CD4-positive, alpha-beta T cell treated with Interleukin-17A for 1 hour (primary cell): ENCODE data around the gene VAMP5.
"Not testable (repeated sequence)": the region's sequence is repeated elsewhere in the genome, so short reads cannot be mapped to it uniquely, and the experiment has no call there.

Source experiments
- DNase-seq: peaks from one replicate; pipeline ENCODE4 v3.0.0-alpha.2; 2020

Gene VAMP5

GRCh38 chr2:85602476-85603234 is 18.4 kb downstream of the VAMP5 start, which contains the start of gene TMEM150A:
TMEM150A (minus strand) TSS chr2:85602698; CDS start chr2:85601948, 750 bp downstream.
- DNase-seq, result peak; percentile 89

- DNase-seq, result not testable (repeated sequence)
Observed at GRCh38 chr2:85604133-85604444, 19.9 kb downstream of the VAMP5 start.

GRCh38 chr2:85604568-85605339 is 20.5 kb downstream of the VAMP5 start:
- no peak for DNase-seq

GRCh38 chr2:85605406-85606115 is 21.3 kb downstream of the VAMP5 start:
- no peak for DNase-seq

GRCh38 chr2:85606116-85606455 is 21.9 kb downstream of the VAMP5 start:
- DNase-seq, result no peak

- no peak for DNase-seq
Observed at GRCh38 chr2:85607268-85608215, 23.3 kb downstream of the VAMP5 start.

- no peak for DNase-seq
Observed at GRCh38 chr2:85611217-85611704, 27.0 kb downstream of the VAMP5 start.

GRCh38 chr2:85611705-85612587 is 27.7 kb downstream of the VAMP5 start, which contains the start of gene C2orf68:
C2orf68 (minus strand) TSS chr2:85612066; CDS start chr2:85611984, 82 bp downstream.
- DNase-seq, result peak; percentile 87

- DNase-seq, result no peak
Observed at GRCh38 chr2:85613717-85614515, 29.7 kb downstream of the VAMP5 start.

GRCh38 chr2:85614757-85615156 is 30.5 kb downstream of the VAMP5 start:
- DNase-seq, result not testable (repeated sequence)

GRCh38 chr2:85615413-85615728 is 31.1 kb downstream of the VAMP5 start:
- DNase-seq, result no peak

- DNase-seq, result not testable (repeated sequence)
Observed at GRCh38 chr2:85617723-85618122, 33.5 kb downstream of the VAMP5 start.

GRCh38 chr2:85619617-85620016 is 35.4 kb downstream of the VAMP5 start:
- DNase-seq, result no peak

- no peak for DNase-seq
Observed at GRCh38 chr2:85621338-85621737, 37.1 kb downstream of the VAMP5 start.

GRCh38 chr2:85623991-85624390 is 39.8 kb downstream of the VAMP5 start:
- DNase-seq, result no peak

- DNase-seq, result peak; percentile 22
Observed at GRCh38 chr2:85628658-85629057, 44.4 kb downstream of the VAMP5 start.

- no peak for DNase-seq
Observed at GRCh38 chr2:85631316-85631715, 47.1 kb downstream of the VAMP5 start.

- DNase-seq, result no peak
Observed at GRCh38 chr2:85635011-85635410, 50.8 kb downstream of the VAMP5 start.

GRCh38 chr2:85635636-85636035 is 51.4 kb downstream of the VAMP5 start:
- DNase-seq, result no peak

GRCh38 chr2:85642725-85643124 is 58.5 kb downstream of the VAMP5 start:
- peak; percentile 25 for DNase-seq
